NCI-H1436 treated with DMSO at 0.1 percent for 48 hours (cell line): ENCODE results near the gene ZFAND2A.
A peak's percentile ranks its signal among the peaks of the same experiment; 100 is the strongest.
"Not testable (repeated sequence)": the region's sequence is repeated elsewhere in the genome, so short reads cannot be mapped to it uniquely, and the experiment has no call there.

Experiments used
- DNase-seq: peaks from one replicate; lab custom pipeline; 2025; lab: John Stamatoyannopoulos, UW

The ZFAND2A gene, protein sequence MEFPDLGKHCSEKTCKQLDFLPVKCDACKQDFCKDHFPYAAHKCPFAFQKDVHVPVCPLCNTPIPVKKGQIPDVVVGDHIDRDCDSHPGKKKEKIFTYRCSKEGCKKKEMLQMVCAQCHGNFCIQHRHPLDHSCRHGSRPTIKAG

GRCh38 chr7:1159891-1160669, at the start of gene ZFAND2A:
TSS of gene ZFAND2A (minus strand) at chr7:1160196. CDS start at chr7:1158212, 1,984 bp downstream.
- peak; percentile 78 for DNase-seq

GRCh38 chr7:1209097-1209496, 49.1 kb upstream of the ZFAND2A start:
- no peak for DNase-seq

- not testable (repeated sequence) for DNase-seq
These were observed 45.7 kb upstream of the ZFAND2A start for GRCh38 chr7:1205742-1206141.

GRCh38 chr7:1204460-1205140, 44.6 kb upstream of the ZFAND2A start:
- no peak for DNase-seq

DNA sequence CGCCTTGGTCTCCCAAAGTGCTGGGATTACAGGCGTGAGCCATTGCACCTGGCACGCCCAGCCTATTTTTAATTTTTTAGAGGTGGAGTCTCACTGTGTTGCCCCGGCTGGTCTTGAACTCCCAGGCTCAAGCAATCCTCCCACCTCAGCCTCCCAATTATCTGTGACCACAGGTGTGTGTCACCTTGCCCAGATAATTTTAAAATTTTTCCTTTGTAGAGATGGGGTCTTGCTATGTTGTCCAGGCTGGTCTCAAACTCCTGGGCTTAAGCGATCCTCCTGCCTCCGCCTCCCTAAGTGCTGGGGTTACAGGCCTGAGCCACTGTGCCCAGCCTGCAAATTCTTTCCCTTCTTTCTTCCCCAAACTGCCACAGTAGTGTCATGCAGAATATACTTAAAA, 42.9 kb upstream of the ZFAND2A start:
- DNase-seq: not testable (repeated sequence)

- no peak for DNase-seq
These were observed 41.9 kb upstream of the ZFAND2A start for GRCh38 chr7:1201916-1202315.

DNA sequence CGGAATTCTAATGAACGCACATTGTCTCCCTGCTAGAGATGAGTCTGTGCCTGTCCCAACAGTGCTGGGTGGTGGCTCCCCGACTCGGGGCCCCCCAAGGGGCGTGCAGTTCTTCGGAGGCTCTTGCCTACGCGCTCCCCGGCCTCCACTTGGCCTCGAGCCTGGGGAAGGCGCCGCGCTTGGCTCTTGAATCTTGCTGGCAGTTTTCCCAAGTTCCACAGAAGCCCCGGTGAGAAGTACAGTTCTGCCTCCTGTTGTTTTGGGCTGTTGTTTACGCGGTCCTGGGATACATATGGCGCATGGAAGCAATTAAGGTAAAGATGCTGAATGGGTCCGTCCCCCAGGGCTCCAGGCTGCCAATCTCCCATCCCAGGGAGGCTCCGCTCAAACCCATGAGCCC, 40.0 kb upstream of the ZFAND2A start:
- no peak for DNase-seq

DNA sequence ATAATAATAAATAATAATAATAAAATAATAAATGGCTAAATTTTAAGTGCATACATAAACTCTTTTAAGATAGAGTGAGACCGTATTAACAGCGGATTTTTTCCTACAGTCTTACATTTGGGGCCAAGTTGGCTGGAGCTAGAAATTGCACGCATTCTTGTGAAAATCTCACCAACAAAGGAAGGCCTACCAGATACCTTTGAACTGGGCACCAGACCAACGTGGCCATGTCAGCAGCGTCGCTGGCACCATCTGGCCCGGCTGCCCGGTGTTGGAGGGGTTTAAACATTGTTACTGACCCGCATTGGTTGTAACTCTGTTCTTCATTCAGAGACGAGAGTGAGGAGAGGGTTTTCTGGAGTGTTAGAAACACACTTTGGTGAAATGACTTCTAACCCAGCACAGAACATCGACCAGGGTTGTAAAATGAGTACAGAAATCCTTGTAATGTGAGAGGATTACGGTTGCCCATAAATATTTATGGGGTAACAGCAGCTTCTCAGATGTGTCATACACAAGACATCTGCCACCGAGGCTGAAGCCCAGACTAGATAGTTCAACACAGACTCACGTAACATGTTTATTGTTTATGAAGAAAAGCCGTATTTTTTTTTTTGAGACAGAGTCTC, 38.1 kb upstream of the ZFAND2A start:
- no peak for DNase-seq

DNA sequence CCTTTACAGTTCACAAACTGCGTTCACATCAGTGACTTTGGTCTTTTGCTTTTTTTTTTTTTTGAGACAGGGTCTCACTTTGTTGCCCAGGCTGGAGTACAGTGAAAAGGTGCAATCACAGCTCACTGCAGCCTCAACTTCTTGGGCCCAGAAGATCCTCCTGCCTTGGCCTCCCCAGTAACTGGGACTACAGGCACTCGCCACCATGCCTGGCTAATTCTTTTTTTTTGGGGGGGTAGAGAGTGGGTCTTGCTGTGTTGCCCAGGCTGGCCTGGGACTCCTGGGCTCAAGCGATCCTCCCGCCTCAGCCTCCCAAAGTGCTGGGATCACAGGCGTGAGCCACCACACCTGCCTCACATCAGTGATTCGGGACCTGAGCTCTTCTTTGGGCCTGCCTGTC, 37.0 kb upstream of the ZFAND2A start:
- DNase-seq: no peak

- DNase-seq: not testable (repeated sequence)
These were observed 36.4 kb upstream of the ZFAND2A start for GRCh38 chr7:1196441-1196840.

DNA sequence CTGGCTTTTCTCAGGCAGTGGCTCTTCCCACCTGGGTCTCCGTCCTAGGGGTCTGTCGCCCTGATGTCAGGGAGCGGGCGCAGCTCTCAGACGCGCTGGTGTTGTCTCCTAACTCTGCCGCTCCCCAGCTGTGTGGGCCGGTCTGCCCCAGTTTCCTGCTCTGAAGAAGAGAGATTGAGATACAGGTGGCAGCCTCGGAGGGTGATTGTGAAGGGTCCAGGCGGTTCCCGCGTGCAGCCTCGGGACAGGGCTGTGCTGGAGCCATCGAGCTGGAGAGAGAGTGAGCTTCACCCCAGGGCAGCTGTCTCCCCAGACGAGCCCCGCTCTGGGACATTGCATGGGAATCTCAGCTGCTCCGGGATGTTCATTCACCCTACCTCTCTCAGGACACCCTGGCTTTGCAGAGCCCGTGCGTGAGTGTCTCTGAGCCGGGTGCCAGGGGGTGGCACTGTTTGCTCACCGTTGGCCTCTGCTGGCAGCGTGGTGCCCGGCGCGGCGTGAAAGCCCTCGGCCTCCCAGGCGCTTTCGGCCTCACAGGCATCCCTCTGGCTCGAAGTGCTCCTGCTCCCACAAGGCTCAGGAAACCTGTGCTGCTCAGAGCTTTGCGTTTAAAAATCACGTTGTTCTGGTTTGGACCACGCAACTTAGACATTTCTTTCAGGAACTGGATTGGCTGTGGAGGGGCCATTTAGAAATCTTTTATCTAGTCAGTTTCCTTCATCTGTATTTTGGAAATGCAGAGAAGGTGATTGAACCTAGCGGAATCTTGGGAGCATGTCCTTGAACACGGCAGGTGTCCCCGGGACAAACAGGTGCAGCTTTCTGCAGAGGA, 33.8 kb upstream of the ZFAND2A start:
- DNase-seq: no peak

DNA sequence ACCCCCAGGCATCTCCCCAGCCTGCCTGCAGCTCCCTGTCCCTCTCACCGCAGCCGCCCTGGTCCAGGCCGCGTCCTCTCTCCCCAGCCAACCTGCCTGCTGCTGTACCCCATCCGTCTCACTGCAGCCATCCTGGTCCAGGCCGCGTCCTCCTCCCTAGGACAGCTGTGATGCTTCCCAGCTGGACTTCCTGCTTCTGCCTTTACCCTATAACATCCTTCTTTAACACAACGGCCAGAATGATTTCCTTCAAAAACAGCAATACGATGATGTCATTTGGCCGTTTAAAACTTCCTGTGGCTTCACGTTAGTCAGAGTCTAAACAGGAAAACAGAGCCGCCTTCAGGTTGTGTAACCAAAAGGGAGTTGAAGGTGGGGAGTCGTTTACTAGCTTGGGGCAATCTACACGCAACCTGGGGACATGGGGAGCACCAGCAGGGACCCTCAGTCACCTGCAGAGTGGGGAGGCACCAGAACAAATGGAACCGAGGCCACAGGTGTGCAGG, 32.2 kb upstream of the ZFAND2A start:
- no peak for DNase-seq

DNA sequence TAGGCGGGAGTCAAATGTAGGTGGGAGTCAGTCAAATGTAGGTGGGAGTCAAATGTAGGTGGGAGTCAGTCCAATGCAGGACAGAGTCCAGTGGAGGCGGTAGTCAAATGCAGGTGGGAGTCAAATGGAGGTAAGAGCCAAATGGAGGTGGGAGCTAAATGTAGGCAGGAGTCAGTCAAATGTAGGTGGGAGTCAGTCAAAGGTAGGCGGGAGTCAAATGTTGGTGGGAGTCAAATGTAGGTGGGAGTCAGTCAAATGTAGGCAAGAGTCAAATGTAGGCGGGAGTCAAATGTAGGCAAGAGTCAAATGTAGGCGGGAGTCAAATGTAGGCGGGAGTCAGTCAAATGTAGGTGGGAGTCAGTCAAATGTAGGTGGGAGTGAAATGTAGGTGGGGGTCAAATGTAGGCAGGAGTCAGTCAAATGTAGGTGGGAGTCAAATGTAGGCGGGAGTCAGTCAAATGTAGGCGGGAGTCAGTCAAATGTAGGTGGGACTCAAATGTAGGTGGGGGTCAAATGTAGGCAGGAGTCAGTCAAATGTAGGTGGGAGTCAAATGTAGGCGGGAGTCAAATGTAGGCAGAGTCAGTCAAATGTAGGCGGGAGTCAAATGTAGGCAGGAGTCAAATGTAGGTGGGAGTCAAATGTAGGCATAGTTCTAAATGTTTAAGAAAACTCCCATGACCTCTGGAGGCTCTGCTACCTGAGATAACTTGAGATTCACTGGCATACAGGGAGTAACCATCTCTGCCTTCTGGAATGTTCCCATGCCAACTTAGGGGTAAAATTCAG, 30.2 kb upstream of the ZFAND2A start:
- no peak for DNase-seq

GRCh38 chr7:1188720-1189294, 28.8 kb upstream of the ZFAND2A start:
- no peak for DNase-seq

DNA sequence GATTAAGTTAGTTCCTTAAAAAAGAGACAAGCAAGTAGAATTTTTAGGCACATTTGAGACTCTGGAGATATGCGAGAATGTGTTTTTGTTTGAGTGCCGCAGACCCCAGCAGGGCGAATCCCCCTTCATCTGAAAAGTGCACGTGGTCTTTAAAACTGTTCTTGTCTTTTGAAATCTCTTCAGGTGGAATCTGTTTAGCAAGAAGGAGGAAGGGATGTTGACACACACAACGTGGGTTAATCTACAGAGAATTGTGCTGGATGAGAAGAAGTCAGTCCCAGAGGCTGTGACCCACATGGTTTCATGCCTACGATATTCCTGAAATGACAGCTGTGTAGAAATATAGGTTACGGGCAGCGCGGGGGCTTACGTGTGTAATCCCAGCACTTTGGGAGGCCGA, 27.1 kb upstream of the ZFAND2A start:
- DNase-seq: no peak

- DNase-seq: no peak
These were observed 21.6 kb upstream of the ZFAND2A start for GRCh38 chr7:1181640-1182039.

DNA sequence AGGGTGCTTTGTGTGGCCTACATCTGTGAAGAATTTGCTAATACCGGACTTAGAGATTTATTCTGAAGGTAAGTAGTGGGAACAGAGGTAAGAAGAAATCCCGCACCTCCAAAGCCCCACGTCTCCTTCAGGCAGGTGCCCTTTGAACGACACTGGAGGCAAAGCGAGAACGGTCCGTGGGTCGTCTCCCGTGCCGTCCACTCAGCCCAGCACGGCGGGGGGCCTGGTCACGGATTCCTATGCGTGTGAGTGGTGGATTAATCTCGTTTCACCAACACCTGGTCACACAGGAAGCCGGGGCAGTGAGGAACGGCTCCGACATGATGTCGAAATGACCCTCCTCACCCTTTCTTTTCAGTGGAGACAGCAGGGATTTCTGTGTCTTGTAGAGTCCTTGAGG, 21.0 kb upstream of the ZFAND2A start:
- DNase-seq: no peak

DNA sequence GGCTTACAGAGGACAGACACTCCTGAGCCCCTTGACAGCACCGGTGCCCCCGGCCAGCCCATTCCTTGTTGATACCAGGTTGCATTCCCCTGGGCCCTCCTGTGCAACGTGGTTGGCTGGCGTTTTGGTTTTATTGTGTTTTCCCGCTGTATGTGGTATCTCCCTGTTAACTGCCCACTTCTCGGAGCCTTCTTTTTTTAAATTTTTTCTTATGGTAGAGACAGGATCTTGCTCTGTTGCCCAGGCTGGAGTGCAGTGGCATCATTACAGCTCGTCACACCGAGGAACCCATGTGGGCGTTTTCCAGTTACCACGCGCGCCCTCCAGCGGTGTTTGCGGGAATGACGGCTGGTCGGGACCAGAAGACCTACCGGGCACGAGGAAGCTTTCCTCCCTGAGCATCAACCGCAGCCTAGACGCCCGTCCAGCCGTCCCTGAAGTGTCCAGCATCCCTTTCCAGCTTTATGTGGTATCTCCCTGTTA, 16.9 kb upstream of the ZFAND2A start:
- DNase-seq: no peak

- DNase-seq: no peak
These were observed 16.2 kb upstream of the ZFAND2A start for GRCh38 chr7:1175967-1176851.
